GM12874 (cell line): ENCODE data around the gene WSCD1.

Experiments
- CTCF ChIP-seq: IDR thresholded peaks from 2 replicates; pipeline ENCODE4 v1.5.1; 2011; ENCODE audit warnings: low read depth, mild to moderate bottlenecking, control low read depth, low read length, moderate library complexity; ENCODE audit not compliant: insufficient read depth

Gene WSCD1

GRCh38 chr17:6071528-6072065 lies 1.4 kb downstream of the WSCD1 start:
- no peak for TF ChIP-seq CTCF

GRCh38 chr17:6072157-6072556 lies 2.0 kb downstream of the WSCD1 start:
- no peak for TF ChIP-seq CTCF

- TF ChIP-seq CTCF, result no peak
These were observed 2.4 kb downstream of the WSCD1 start for GRCh38 chr17:6072611-6073010.

GRCh38 chr17:6073620-6074019 lies 3.4 kb downstream of the WSCD1 start:
- TF ChIP-seq CTCF, result no peak

- TF ChIP-seq CTCF, result no peak
These were observed 4.9 kb downstream of the WSCD1 start for GRCh38 chr17:6075050-6075449.

GRCh38 chr17:6075845-6076244 lies 5.7 kb downstream of the WSCD1 start:
- no peak for TF ChIP-seq CTCF

- TF ChIP-seq CTCF, result no peak
These were observed 7.6 kb downstream of the WSCD1 start for GRCh38 chr17:6077752-6078151.

GRCh38 chr17:6078458-6078871 lies 8.3 kb downstream of the WSCD1 start:
- no peak for TF ChIP-seq CTCF
